GM11168 (cell line): ENCODE results near the gene PLCB1.
"Not testable (repeated sequence)": the region's sequence is repeated elsewhere in the genome, so short reads cannot be mapped to it uniquely, and the experiment has no call there.

ENCODE experiments used
- in situ Hi-C: fragments of 300-500 bp; cut with MboI; formaldehyde crosslinking; loops from one replicate; pipeline ENCODE4 v1.12.0; 2022; ENCODE audit warnings: low sequenced_read_pairs; ENCODE audit not compliant: unreplicated experiment

PLCB1 gene

DNA sequence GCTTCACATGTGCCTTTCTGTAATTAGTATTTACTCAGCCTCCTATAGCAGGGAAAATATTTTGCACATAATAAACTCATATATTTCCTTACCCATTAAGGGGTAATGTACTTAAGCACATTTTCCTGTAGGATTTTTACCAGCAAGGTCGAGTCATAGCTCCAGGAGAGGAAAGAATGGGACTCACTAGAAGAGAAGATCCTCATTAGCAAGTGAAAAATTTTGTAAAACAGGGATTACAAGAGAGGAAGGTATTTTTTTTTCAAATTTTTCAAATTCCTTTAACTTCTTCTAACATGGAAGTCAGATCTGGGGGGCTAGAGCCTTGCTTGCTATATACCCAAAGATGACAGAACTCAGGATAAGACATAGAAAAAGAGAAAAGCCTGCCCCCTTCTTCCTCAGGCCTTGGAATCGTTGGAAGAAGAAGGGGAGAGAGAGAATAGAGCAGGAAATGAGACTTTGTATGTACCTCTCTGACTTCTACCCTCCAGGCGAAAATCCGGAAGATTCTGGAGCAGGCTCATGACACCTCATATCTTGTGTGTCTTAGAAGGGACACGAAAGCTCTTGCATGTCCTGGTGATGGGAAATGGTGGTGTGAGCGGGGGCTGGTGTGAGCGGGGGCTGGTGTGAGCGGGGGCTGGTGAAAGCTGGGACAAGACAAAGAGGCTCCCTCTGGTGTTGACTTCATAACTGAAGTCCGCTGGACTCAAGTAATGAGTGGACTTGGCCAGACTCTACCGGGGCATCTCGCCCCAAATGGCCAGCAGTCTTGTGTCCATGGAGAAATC, 679.9 kb downstream of the PLCB1 start:
- in situ Hi-C loops, result no loop called here

- in situ Hi-C loops, result no loop called here
Measured at GRCh38 chr20:8812817-8813216, 680.8 kb downstream of the PLCB1 start.

DNA sequence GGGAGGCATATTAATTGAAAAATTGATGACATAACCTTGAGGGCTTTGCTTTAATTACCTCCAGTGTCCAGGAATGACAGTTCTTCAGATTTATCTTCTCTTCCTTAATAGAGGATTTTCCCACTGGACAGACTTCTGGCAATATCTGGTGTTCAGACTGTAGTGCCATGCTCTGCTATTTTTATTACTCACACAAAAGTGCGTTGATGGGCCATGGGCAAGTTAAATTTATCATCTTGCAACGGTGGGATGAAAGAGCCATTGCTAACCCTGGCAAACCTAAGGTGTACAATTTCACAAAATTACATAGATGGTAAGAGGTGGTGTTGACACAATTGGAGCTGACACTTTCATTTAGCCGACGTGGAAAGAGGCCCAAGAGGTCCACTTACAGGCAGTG, 683.1 kb downstream of the PLCB1 start:
- in situ Hi-C loops, result no loop called here

DNA sequence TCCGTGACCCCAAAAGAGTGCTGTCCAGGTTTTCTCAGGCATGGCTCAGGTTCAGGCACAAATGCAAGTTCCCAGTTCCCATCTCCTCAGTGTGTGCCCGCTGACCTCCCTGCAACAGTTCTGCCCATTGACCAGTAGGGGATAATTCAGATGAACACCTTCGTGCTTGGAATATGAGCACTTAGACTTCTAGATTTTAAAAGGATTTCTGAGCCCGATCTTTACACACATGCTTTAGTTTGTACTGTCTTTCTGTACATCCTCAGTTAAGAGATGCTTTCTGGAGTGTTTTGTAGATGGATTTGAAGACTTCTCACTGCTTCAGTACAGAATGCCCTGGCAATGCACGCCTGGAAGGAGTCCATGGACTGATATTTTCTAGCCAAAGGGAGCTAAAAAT, 697.2 kb downstream of the PLCB1 start:
- in situ Hi-C loops, result no loop called here

DNA sequence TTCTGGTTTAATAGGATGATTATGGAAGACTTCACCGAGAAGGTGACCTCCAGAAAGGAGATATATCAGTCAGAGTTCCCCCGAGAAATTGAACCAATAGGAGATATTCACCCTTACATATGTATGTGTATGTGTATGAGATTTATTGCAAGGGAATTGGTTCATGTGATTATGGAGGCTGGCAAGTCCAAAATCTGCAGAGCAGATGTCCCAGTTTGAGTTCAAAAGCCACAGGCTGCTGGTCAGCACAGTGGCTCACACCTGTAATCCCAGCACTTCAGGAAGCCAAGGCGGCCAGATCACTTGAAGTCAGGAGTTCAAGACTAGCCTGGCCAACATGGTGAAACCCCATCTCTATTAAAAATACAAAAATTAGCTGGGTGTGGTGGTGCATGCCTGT, 702.2 kb downstream of the PLCB1 start:
- in situ Hi-C loops, result not testable (repeated sequence)

DNA sequence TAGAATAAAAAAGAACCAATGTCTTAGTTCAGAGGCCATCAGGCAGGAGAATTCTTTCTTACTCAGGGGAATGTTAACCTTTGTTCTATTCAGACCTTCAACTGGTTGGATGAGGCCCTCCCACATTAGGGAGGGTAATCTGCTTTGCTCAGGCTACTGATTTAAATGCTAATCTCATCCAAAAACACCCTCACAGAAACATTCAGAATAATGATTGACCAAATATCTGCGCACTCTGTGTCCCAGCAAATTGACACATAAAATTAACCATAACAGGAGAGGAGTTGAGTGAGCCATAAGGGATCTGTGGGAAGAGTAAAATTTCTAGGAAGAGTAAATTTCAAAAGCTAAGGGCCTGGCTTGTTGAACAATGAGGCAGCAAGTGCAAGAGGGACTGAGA, 702.8 kb downstream of the PLCB1 start:
- in situ Hi-C loops, result no loop called here

GRCh38 chr20:8837396-8837795, 705.3 kb downstream of the PLCB1 start:
- in situ Hi-C loops, result no loop called here

GRCh38 chr20:8842525-8842924, 710.5 kb downstream of the PLCB1 start:
- in situ Hi-C loops, result no loop called here

DNA sequence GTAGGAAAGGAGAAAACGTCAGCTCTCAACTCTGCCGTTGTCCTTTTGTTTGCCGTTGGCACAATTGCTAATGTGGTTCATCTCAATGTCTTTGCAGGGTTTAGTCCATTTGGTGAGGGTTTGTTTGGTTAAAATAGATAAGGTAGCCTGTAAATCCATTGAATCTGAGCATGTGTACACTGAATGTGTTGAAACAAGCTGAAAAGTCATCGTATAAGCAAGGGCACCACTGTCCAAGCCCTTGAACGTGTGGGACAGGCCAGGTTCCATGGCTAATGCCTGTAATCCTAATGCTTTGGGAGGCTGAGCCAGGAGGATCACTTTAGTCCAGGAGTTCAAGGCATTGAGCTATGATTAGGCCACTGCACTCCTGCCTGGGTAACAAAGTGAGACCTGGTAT, 712.1 kb downstream of the PLCB1 start:
- in situ Hi-C loops, result no loop called here

GRCh38 chr20:8849990-8850389, 717.9 kb downstream of the PLCB1 start:
- in situ Hi-C loops, result loop anchor here (10.0 kb wide), 1 partner anchor 505 kb away; no protein-coding TSS in a partner anchor

DNA sequence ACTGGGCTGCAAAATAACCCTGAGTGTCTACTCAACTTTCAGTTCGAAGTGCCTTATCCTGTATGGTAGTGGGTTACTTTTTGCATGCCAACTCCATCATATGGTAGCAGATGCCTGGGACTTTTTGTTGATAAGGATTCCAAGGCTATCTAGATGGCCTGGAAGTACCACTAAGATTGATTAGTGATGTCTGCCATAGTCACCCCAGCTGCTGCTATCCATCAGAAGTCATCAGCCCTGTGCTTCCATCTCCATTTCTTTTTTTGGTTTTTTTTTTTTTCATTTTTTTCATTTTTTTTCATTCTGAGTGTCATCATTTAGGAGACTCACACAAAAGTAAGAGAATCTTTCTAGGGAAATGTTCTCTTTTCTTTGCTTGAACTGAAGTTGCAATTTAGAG, 719.4 kb downstream of the PLCB1 start:
- in situ Hi-C loops, result loop anchor here (10.0 kb wide), 1 partner anchor 503 kb away; no protein-coding TSS in a partner anchor

DNA sequence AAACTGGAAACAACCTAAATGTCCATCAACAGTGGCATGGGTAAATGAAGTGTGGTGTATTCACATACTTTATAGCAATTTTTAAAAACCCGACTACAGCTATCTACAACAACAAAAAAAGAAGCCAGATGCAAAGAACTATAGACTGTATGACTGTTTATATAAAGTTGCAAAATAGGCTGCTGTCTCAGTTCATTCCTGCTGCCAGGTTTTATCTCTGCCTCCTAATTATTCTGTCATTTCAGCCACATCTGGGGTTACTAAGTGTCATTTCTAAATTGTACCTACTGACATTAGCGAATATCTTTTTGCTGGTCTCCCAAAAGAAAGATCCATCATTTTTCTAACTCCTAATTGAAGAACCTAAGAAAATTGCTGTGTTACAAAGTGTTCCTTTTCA, 719.9 kb downstream of the PLCB1 start:
- in situ Hi-C loops, result loop anchor here (10.0 kb wide), 1 partner anchor 503 kb away; no protein-coding TSS in a partner anchor

- in situ Hi-C loops, result loop anchor here (10.0 kb wide), 1 partner anchor 502 kb away; no protein-coding TSS in a partner anchor
Measured at GRCh38 chr20:8853211-8853610, 721.1 kb downstream of the PLCB1 start.

GRCh38 chr20:8853805-8854338, 721.8 kb downstream of the PLCB1 start:
- in situ Hi-C loops, result loop anchor here (10.0 kb wide), 1 partner anchor 501 kb away; no protein-coding TSS in a partner anchor

- in situ Hi-C loops, result loop anchor here (10.0 kb wide), 1 partner anchor 500 kb away; no protein-coding TSS in a partner anchor
Measured at GRCh38 chr20:8854571-8854970, 722.5 kb downstream of the PLCB1 start.

DNA sequence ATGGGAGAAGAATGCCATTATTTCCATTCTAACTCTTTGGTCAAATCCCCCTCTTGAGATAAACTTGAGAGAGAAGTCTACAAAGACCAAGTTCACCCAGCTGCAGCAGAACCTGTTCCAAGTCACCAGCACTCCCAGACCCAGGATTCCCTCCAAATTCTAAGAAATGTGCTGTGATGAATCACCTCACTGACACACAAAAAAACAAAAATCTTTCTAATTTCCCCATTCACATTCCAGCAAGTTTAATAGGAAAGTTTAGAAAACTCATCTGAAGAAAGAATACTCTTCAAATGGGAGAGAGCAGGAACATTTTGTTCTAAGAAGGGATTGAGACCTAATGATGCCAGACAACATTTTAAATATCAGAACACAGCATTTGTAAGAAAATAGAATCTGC, 723.2 kb downstream of the PLCB1 start:
- in situ Hi-C loops, result loop anchor here (10.0 kb wide), 1 partner anchor 499 kb away; no protein-coding TSS in a partner anchor

GRCh38 chr20:8856668-8857067, 724.6 kb downstream of the PLCB1 start:
- in situ Hi-C loops, result loop anchor here (10.0 kb wide), 1 partner anchor 498 kb away; no protein-coding TSS in a partner anchor

- in situ Hi-C loops, result loop anchor here (10.0 kb wide), 1 partner anchor 497 kb away; no protein-coding TSS in a partner anchor
Measured at GRCh38 chr20:8858181-8858787, 726.2 kb downstream of the PLCB1 start.

DNA sequence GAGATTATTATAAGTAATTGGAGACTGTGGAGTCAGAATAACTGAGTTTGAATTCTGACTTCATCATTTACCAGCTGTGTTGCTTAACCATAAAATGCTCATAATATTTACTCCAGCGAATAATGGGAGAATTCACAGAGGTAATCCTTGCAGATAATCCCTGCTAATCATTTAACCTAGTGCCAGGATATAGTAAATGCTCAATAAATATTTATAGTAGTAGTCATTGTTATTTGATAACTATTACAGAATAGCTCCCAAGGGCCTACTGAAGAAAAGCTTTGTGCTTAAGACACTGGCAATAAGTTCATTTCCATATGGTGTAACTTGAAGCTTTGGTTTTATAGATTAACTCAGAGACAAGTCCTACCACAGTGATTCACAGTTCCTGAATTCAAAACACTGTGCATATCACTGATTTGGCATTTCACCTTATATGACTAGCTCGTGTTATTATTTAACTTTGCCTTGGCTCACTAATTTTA, 728.0 kb downstream of the PLCB1 start:
- in situ Hi-C loops, result no loop called here

DNA sequence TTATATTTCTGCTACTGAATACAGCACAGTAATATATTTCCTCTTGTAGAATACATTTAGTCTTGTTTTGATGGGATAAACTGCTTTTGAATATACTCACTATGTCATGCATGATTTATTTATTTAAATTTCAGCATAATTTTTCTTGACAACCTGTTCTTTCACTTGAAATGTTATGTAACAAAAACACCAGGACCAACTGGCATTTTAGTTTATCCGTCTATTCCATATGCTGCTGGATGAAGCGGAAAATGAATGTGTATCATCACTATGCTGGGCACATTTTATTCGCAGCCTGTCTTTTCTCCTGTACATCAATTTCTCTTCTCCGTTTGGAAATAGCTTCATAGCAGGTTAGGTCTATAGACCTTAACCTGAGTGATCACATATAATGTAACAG, 730.0 kb downstream of the PLCB1 start:
- in situ Hi-C loops, result no loop called here

GRCh38 chr20:8865636-8866035, 733.6 kb downstream of the PLCB1 start:
- in situ Hi-C loops, result no loop called here
